K562 (cell line): Measurements from ENCODE around the gene FADS1.

Experiments used
- BACH1 ChIP-seq: fragments of 200-800 bp; sonication (Bioruptor generic); IDR thresholded peaks from 2 replicates; pipeline ENCODE4 v1.6.1; 2016; ENCODE audit warnings: missing genetic modification characterization, missing compliant biosample characterization
- CHCHD3 ChIP-seq: fragments of 250-450 bp; sonication (Bioruptor Pico); IDR thresholded peaks from 2 replicates; pipeline ENCODE4 v2.1.2; 2022; ENCODE audit warnings: mild to moderate bottlenecking
- GMEB1 ChIP-seq: fragments of 250-450 bp; sonication (Bioruptor Pico); IDR thresholded peaks from 2 replicates; pipeline ENCODE4 v1.4.0; 2020; ENCODE audit warnings: mild to moderate bottlenecking
- LEF1 ChIP-seq: fragments of 450-650 bp; IDR thresholded peaks from 2 replicates; pipeline ENCODE4 v1.6.1; 2016; ENCODE audit warnings: mild to moderate bottlenecking
- MAFK ChIP-seq: IDR thresholded peaks from 2 replicates; pipeline ENCODE4 v1.6.1; 2011; ENCODE audit warnings: low read length, improper control_type of control experiment
- MCM2 ChIP-seq: fragments of 450-650 bp; IDR thresholded peaks from 2 replicates; pipeline ENCODE4 v1.6.1; 2017; ENCODE audit warnings: low read depth, mild to moderate bottlenecking
- MXD1 ChIP-seq: fragments of 250-450 bp; sonication (Bioruptor Pico); IDR thresholded peaks from 2 replicates; pipeline ENCODE4 v1.8.0; 2021; ENCODE audit warnings: borderline replicate concordance, mild to moderate bottlenecking, moderate library complexity; ENCODE audit not compliant: poor library complexity, severe bottlenecking
- NFE2 ChIP-seq: IDR thresholded peaks from 2 replicates; pipeline ENCODE4 v1.6.1; 2014; ENCODE audit warnings: antibody characterized with exemption, low read depth
- POLR2A ChIP-seq: fragments of 450-650 bp; conservative IDR thresholded peaks from 2 replicates; pipeline ENCODE4 v1.6.1; 2016
- SRF ChIP-seq, 2 experiments: fragments of 250-450, 450-650 bp in 1 of 2; sonication (Bioruptor Pico) in 1 of 2; sonication (generic) in 1 of 2; formaldehyde crosslinking; IDR thresholded peaks; 2 replicates each; pipeline versions ENCODE4 v1.5.0 to v1.5.1; 2020 to 2022; ENCODE audit warnings: mild to moderate bottlenecking in 1 of 2, missing genetic modification reagents in 1 of 2
- TBL1XR1 ChIP-seq, 2 experiments: IDR thresholded peaks; 2 replicates each; pipeline ENCODE4 v1.6.1; 2012; ENCODE audit warnings: improper control_type of control experiment in 2 of 2, low read length in 2 of 2, mild to moderate bottlenecking in 1 of 2
- ZNF121 ChIP-seq: sonication (generic); formaldehyde crosslinking; conservative IDR thresholded peaks from 2 replicates; pipeline ENCODE4 v1.8.0; 2022; ENCODE audit warnings: missing genetic modification reagents
- ZNF431 ChIP-seq: sonication (generic); formaldehyde crosslinking; IDR thresholded peaks from 2 replicates; pipeline ENCODE4 v1.8.0; 2022; ENCODE audit warnings: mild to moderate bottlenecking, missing genetic modification reagents
- TF ChIP-seq, protein P1 (sequence below): fragments of 450-650 bp; IDR thresholded peaks from 2 replicates; pipeline ENCODE4 v1.6.1; 2016; ENCODE audit warnings: missing biosample characterization, missing genetic modification characterization

- TF ChIP-seq ZNF121 (CRISPR knock-in tag) (no peak), GMEB1 (CRISPR knock-in tag) (no peak), NFE2 (no peak), SRF (CRISPR knock-in tag; IDR thresholded peaks at IDR 0.05) (no peak), BACH1 (tag) (no peak), POLR2A (no peak), MAFK (no peak), ZNF431 (no peak; the same call in 1 of the 2 replicates), TBL1XR1 (IDR thresholded peaks at IDR 0.05; ENCODE audit: low read length in 2 of 2) (no peak), MCM2 (no peak), MXD1 (CRISPR knock-in tag) (no peak), LEF1 (no peak), CHCHD3 (CRISPR knock-in tag) (no peak)
- TF ChIP-seq, protein P1, sequence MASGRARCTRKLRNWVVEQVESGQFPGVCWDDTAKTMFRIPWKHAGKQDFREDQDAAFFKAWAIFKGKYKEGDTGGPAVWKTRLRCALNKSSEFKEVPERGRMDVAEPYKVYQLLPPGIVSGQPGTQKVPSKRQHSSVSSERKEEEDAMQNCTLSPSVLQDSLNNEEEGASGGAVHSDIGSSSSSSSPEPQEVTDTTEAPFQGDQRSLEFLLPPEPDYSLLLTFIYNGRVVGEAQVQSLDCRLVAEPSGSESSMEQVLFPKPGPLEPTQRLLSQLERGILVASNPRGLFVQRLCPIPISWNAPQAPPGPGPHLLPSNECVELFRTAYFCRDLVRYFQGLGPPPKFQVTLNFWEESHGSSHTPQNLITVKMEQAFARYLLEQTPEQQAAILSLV (tag), result no peak
These were observed 25.7 kb upstream of the FADS1 start for GRCh38 chr11:61842528-61842820.
